GM12878 (cell line): ENCODE results near the gene MYL7. TPM values are rescaled to one million over a fixed set of nuclear protein-coding genes. Genes with fewer than 3 reads are reported as not detected.

ENCODE experiments used
- ATAC-seq: fragments of 200-7000 bp; cut with Tn5 transposase; 3 replicates; pipeline ENCODE4 v1.9.1; 2020; ENCODE audit warnings: mild to moderate bottlenecking, moderate library complexity
- BruUV-seq: library from RNA; stranded (reverse); fragments of 400-500 nt; replicated peaks from 2 replicates; lab custom pipeline; 2021; lab: Mats Ljungman, UMichigan
- CTCF ChIA-PET: fragments of 300-600 bp; sonication (Branson Sonifier 250); formaldehyde crosslinking; extraction: SDS; loops from one replicate; lab custom pipeline; 2021; ENCODE audit warnings: inconsistent platforms; lab: Yijun Ruan, JAX
- POLR2A ChIA-PET: fragments of 350-600 bp; formaldehyde crosslinking; extraction: SDS; loops from one replicate; lab custom pipeline; 2021; ENCODE audit warnings: inconsistent platforms; lab: Charles Lee
- RAD21 ChIA-PET: fragments of 300-600 bp; sonication (Branson Sonifier 250); formaldehyde crosslinking; loops from one replicate; lab custom pipeline; 2023; ENCODE audit warnings: antibody characterized with exemption; ENCODE audit not compliant: unreplicated experiment; lab: Charles Lee
- SMC1A ChIA-PET: fragments of 300-600 bp; sonication (Branson Sonifier 250); formaldehyde crosslinking; loops from one replicate; lab custom pipeline; 2023; ENCODE audit not compliant: unreplicated experiment, uncharacterized antibody; lab: Charles Lee
- DNase-seq: peaks from one replicate; pipeline ENCODE4 v3.0.0-alpha.2; 2011; ENCODE audit warnings: low read depth, low spot score
- FAIRE-seq: peaks from 3 replicates; lab custom pipeline; 2011; peaks lifted over from hg19 to GRCh38; lab: Jason Lieb, UNC
- H2AFZ ChIP-seq: 2 replicates; pipeline ENCODE4 v1.6.0; 2011; ENCODE audit warnings: low read depth, low read length, control low read depth; ENCODE audit not compliant: control insufficient read depth
- H3K27ac ChIP-seq: 2 replicates; pipeline ENCODE4 v1.5.1; 2011; ENCODE audit warnings: control low read depth; ENCODE audit not compliant: control insufficient read depth, insufficient read depth
- H3K27me3 ChIP-seq, 2 experiments: replicated peaks in 1 of 2; 2 replicates each; pipeline versions ENCODE4 v1.6.0 to v1.6.1; 2011; ENCODE audit warnings: low read length in 1 of 2; ENCODE audit not compliant: control insufficient read depth in 2 of 2, insufficient read depth in 2 of 2
- H3K36me3 ChIP-seq, 2 experiments: 2 replicates each; pipeline ENCODE4 v1.5.1; 2011; ENCODE audit warnings: low read length in 1 of 2; ENCODE audit not compliant: control insufficient read depth in 2 of 2, insufficient read depth in 2 of 2
- H3K4me1 ChIP-seq: 2 replicates; pipeline ENCODE4 v1.6.1; 2011; ENCODE audit warnings: mild to moderate bottlenecking, low read length, moderate library complexity, mixed read lengths; ENCODE audit not compliant: control insufficient read depth, insufficient read depth
- H3K4me2 ChIP-seq: 2 replicates; pipeline ENCODE4 v1.6.0; 2011; ENCODE audit warnings: control low read depth; ENCODE audit not compliant: control insufficient read depth, insufficient read depth
- H3K4me3 ChIP-seq: fragments of 200-600 bp; sonication (generic); 2 replicates; pipeline ENCODE4 v1.5.1; 2016
- H3K79me2 ChIP-seq: 2 replicates; pipeline ENCODE4 v1.6.0; 2011; ENCODE audit warnings: low read length; ENCODE audit not compliant: control insufficient read depth, insufficient read depth
- H3K9ac ChIP-seq: 2 replicates; pipeline ENCODE4 v1.8.0; 2011; ENCODE audit warnings: low read length, control low read depth, mixed read lengths; ENCODE audit not compliant: control insufficient read depth, insufficient read depth
- H3K9me3 ChIP-seq: replicated peaks from 3 replicates; pipeline ENCODE4 v1.5.1; 2011; ENCODE audit warnings: mild to moderate bottlenecking, low read length; ENCODE audit not compliant: control insufficient read depth, insufficient read depth
- H4K20me1 ChIP-seq: 2 replicates; pipeline ENCODE4 v1.6.0; 2011; ENCODE audit not compliant: control insufficient read depth, insufficient read depth
- BMI1 ChIP-seq: fragments of 450-650 bp; IDR thresholded peaks from 2 replicates; pipeline ENCODE4 v1.6.1; 2016; ENCODE audit warnings: mild to moderate bottlenecking, moderate library complexity, borderline replicate concordance
- BRCA1 ChIP-seq: IDR thresholded peaks from 2 replicates; pipeline ENCODE4 v1.6.1; 2011; ENCODE audit warnings: low read depth, low read length, improper control_type of control experiment
- EGR1 ChIP-seq, 2 experiments: IDR thresholded peaks; 1 replicate in 1 of 2; 2 replicates in 1 of 2; pipeline ENCODE4 v1.6.1; 2011 to 2012; ENCODE audit warnings: low read depth in 2 of 2, low read length in 2 of 2, borderline replicate concordance in 1 of 2, mild to moderate bottlenecking in 1 of 2, moderate library complexity in 1 of 2
- FOXM1 ChIP-seq: IDR thresholded peaks from 2 replicates; pipeline ENCODE4 v1.6.1; 2012; ENCODE audit warnings: low read depth, mild to moderate bottlenecking, inconsistent platforms, low read length, moderate library complexity
- HDAC2 ChIP-seq: fragments of 200-600 bp; sonication (generic); IDR thresholded peaks from 2 replicates; pipeline ENCODE4 v1.6.1; 2017
- IKZF1 ChIP-seq: fragments of 450-650 bp; conservative IDR thresholded peaks from 2 replicates; pipeline ENCODE4 v1.6.1; 2017; ENCODE audit warnings: antibody characterized with exemption, mild to moderate bottlenecking
- MEF2A ChIP-seq: IDR thresholded peaks from 2 replicates; pipeline ENCODE4 v1.6.1; 2011; ENCODE audit warnings: low read depth, mild to moderate bottlenecking, low read length, moderate library complexity; ENCODE audit not compliant: insufficient read depth
- MTA3 ChIP-seq: IDR thresholded peaks from 2 replicates; pipeline ENCODE4 v1.6.1; 2012; ENCODE audit warnings: low read length, inconsistent platforms, borderline replicate concordance
- NFYB ChIP-seq: IDR thresholded peaks from 2 replicates; pipeline ENCODE4 v1.6.1; 2011; ENCODE audit warnings: low read depth, mild to moderate bottlenecking, low read length, improper control_type of control experiment, moderate library complexity; ENCODE audit not compliant: insufficient read depth
- NRF1 ChIP-seq: conservative IDR thresholded peaks from 2 replicates; pipeline ENCODE4 v1.6.1; 2011; ENCODE audit warnings: mild to moderate bottlenecking, low read depth, low read length, improper control_type of control experiment
- PML ChIP-seq: IDR thresholded peaks from 2 replicates; pipeline ENCODE4 v1.6.1; 2012; ENCODE audit warnings: low read length, inconsistent platforms
- POLR2AphosphoS2 ChIP-seq: IDR thresholded peaks from 2 replicates; pipeline ENCODE4 v1.6.1; 2011; ENCODE audit warnings: low read depth, mild to moderate bottlenecking, low read length, improper control_type of control experiment, moderate library complexity
- POU2F2 ChIP-seq: IDR thresholded peaks from 3 replicates; pipeline ENCODE4 v1.6.1; 2011; ENCODE audit warnings: low read depth, mild to moderate bottlenecking, low read length, borderline replicate concordance
- RAD51 ChIP-seq: fragments of 450-650 bp; IDR thresholded peaks from 2 replicates; pipeline ENCODE4 v1.6.1; 2016; ENCODE audit warnings: moderate library complexity, mild to moderate bottlenecking, inconsistent platforms
- RB1 ChIP-seq: fragments of 450-650 bp; formaldehyde crosslinking; IDR thresholded peaks from 2 replicates; pipeline ENCODE4 v1.6.1; 2017; ENCODE audit warnings: mild to moderate bottlenecking, borderline replicate concordance
- SUPT20H ChIP-seq: IDR thresholded peaks from 2 replicates; pipeline ENCODE4 v1.6.1; 2011; ENCODE audit warnings: low read depth, mild to moderate bottlenecking, low read length, moderate library complexity, borderline replicate concordance; ENCODE audit not compliant: control insufficient read depth
- TCF12 ChIP-seq: IDR thresholded peaks from 2 replicates; pipeline ENCODE4 v1.6.1; 2011; ENCODE audit warnings: low read depth, mild to moderate bottlenecking, low read length
- TCF3 ChIP-seq: IDR thresholded peaks from 2 replicates; pipeline ENCODE4 v1.6.1; 2012; ENCODE audit warnings: low read depth, mild to moderate bottlenecking, low read length, borderline replicate concordance; ENCODE audit not compliant: insufficient read depth
- WRNIP1 ChIP-seq: IDR thresholded peaks from 2 replicates; pipeline ENCODE4 v1.6.1; 2011; ENCODE audit warnings: low read depth, low read length, improper control_type of control experiment, borderline replicate concordance
- ZNF217 ChIP-seq: fragments of 450-650 bp; IDR thresholded peaks from 2 replicates; pipeline ENCODE4 v1.6.1; 2017; ENCODE audit warnings: antibody characterized with exemption, mild to moderate bottlenecking
- ZNF274 ChIP-seq: IDR thresholded peaks from one replicate; pipeline ENCODE4 v1.8.0; 2011; ENCODE audit not compliant: insufficient read length, insufficient read depth
- WGBS: methylation state at CpG from one replicate; pipeline ENCODE4 v1.1.6; 2016; ENCODE audit warnings: low lambda C conversion rate; ENCODE audit not compliant: insufficient replicate concordance, insufficient coverage; ENCODE audit errors: missing lambda C conversion rate; 5-methylcytosine and 5-hydroxymethylcytosine counted together
- in situ Hi-C: fragments of 300-500 bp; cut with MboI; formaldehyde crosslinking; loops from 9 replicates; pipeline ENCODE4 v1.14.3; 2018; ENCODE audit warnings: mixed read lengths
- intact Hi-C: fragments of 100-400 bp; cut with micrococcal nuclease; formaldehyde crosslinking; loops from one replicate; pipeline ENCODE4 v1.14.2; 2022; ENCODE audit not compliant: unreplicated experiment
- polyA plus RNA-seq, 11 experiments: library from polyadenylated mRNA; depleted of rRNA in 4 of 11; unstranded in 6 of 11; stranded (reverse) in 5 of 11; fragments of >200 nt; fragmentation: Nextera tagmentation in 4 of 11; fragmentation: Illumina TruSeq in 1 of 11; extraction: Ambion mirVana in 4 of 11; extraction: Trizol in 1 of 11; gene quantifications; 1 replicate in 1 of 11; 2 replicates in 10 of 11; pipeline versions ENCODE4 v1.2.1 to v1.2.3, GENCODE V29; 2011 to 2016; ENCODE audit warnings: inconsistent platforms in 2 of 11, missing spikeins in 2 of 11, low read depth in 1 of 11
- total RNA-seq, 4 experiments: library from RNA; depleted of rRNA in 3 of 4; stranded (reverse); fragments of >200 nt in 3 of 4; fragmentation: Illumina TruSeq in 1 of 4; extraction: Trizol in 1 of 4; gene quantifications; 2 replicates each; pipeline versions ENCODE4 v1.2.1 to v1.2.3, GENCODE V29; 2013 to 2021
- TF ChIP-seq, protein P1 (sequence below): fragments of 150-350 bp; IDR thresholded peaks from 2 replicates; pipeline ENCODE4 v1.6.1; 2016; ENCODE audit warnings: low read depth, low read length

The MYL7 gene
- total and polyA plus RNA-seq, 10 of the 15 experiments (the other 5 are each of a cell fraction or from before 2014, with no cell fraction given), result 1.9 TPM; not detected in 9

GRCh38 chr7:44096326-44096881 lies 44.7 kb downstream of the MYL7 start (continued):
- TF ChIP-seq SUPT20H, result no peak
- TF ChIP-seq IKZF1, result no peak
- no peak for TF ChIP-seq RAD51
- TF ChIP-seq EGR1 (IDR thresholded peaks at IDR 0.05; ENCODE audit: borderline replicate concordance in 1 of 2, low read depth in 2 of 2, low read length in 2 of 2), result no peak
- no peak for TF ChIP-seq WRNIP1
- TF ChIP-seq BRCA1, result no peak

DNA sequence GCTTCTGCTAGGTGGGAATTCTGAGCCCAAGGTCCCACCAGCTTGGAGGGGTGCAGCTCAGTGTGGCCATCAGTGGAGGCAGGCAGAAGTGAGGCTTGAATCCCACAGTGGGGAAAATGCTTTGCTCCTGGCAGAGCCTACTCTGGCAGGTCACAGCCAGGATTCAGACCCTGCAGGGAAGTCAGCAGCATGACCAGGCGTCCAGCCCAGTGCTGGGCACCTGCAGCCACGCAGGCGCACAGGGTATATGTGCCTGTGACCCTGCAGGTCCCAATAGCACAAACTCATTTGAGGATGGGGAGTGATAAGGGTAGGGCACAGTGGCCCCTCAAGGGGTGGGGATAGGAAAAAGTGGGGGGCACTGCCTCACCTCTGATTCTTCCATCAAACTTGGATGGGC lies 45.4 kb downstream of the MYL7 start:
- no peak overlapping the region for H3K4me2 ChIP-seq
- no peak overlapping the region for H3K9ac ChIP-seq
- H3K27ac ChIP-seq, result no peak overlapping the region
- ChIA-PET RAD21 (no interaction called here), POLR2A (no interaction called here), SMC1A (interaction anchor here (1.1 kb wide), 1 partner anchor 14 kb away, joined by 4 read pairs; no protein-coding TSS in a partner anchor), CTCF (interaction anchor here (2.8 kb wide), 1 partner anchor 11 kb away, joined by 9 read pairs; no protein-coding TSS in a partner anchor)
- H3K4me1 ChIP-seq, result peaks cover 14% of the 10 kb centered on the region
- intact Hi-C loops (no loop called here), in situ Hi-C loops (no loop called here)
- H3K36me3 ChIP-seq, result no peaks in the 10 kb centered on the region
- TF ChIP-seq FOXM1, result no peak
- no peak for TF ChIP-seq ZNF217
- no peak for TF ChIP-seq ZNF274
- TF ChIP-seq WRNIP1, result no peak
- TF ChIP-seq TCF3, result no peak
- TF ChIP-seq MEF2A, result no peak
- no peak for TF ChIP-seq NFYB
- TF ChIP-seq HDAC2, result no peak
- TF ChIP-seq, protein P1, sequence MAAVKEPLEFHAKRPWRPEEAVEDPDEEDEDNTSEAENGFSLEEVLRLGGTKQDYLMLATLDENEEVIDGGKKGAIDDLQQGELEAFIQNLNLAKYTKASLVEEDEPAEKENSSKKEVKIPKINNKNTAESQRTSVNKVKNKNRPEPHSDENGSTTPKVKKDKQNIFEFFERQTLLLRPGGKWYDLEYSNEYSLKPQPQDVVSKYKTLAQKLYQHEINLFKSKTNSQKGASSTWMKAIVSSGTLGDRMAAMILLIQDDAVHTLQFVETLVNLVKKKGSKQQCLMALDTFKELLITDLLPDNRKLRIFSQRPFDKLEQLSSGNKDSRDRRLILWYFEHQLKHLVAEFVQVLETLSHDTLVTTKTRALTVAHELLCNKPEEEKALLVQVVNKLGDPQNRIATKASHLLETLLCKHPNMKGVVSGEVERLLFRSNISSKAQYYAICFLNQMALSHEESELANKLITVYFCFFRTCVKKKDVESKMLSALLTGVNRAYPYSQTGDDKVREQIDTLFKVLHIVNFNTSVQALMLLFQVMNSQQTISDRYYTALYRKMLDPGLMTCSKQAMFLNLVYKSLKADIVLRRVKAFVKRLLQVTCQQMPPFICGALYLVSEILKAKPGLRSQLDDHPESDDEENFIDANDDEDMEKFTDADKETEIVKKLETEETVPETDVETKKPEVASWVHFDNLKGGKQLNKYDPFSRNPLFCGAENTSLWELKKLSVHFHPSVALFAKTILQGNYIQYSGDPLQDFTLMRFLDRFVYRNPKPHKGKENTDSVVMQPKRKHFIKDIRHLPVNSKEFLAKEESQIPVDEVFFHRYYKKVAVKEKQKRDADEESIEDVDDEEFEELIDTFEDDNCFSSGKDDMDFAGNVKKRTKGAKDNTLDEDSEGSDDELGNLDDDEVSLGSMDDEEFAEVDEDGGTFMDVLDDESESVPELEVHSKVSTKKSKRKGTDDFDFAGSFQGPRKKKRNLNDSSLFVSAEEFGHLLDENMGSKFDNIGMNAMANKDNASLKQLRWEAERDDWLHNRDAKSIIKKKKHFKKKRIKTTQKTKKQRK, result no peak
- no peak for TF ChIP-seq PML
- TF ChIP-seq MTA3, result no peak
- TF ChIP-seq POU2F2, result no peak
- TF ChIP-seq BRCA1, result no peak
- TF ChIP-seq NRF1, result no peak
- no peak for TF ChIP-seq POLR2AphosphoS2
- TF ChIP-seq BMI1, result no peak
- no peak for TF ChIP-seq RB1
- TF ChIP-seq TCF12, result no peak
- H3K9me3 ChIP-seq, result no peaks in the 10 kb centered on the region
- 61% methylated on average over 3 of the region's 3 CpGs for WGBS
- no TSS peak for BruUV-seq
- ATAC-seq, result no peak
- no peaks in the 10 kb centered on the region for H3K27me3 ChIP-seq
- no peak overlapping the region for H2AFZ ChIP-seq
- H3K79me2 ChIP-seq, result no peaks in the 10 kb centered on the region
- H3K4me3 ChIP-seq, result no peak overlapping the region
- no peaks in the 10 kb centered on the region for H4K20me1 ChIP-seq
- FAIRE-seq, result no peak
- DNase-seq, result no peak
